Neutrophil (primary cell): Measurements from ENCODE around the gene XXYLT1.

Source experiments
- H3K27ac ChIP-seq: fragments of 200-600 bp; sonication (generic); 2 replicates; pipeline ENCODE4 v1.5.1; 2016; ENCODE audit warnings: mild to moderate bottlenecking, moderate library complexity
- H3K27me3 ChIP-seq: fragments of 200-600 bp; sonication (generic); 2 replicates; pipeline ENCODE4 v1.6.0; 2016; ENCODE audit warnings: mild to moderate bottlenecking
- H3K36me3 ChIP-seq: fragments of 200-600 bp; sonication (generic); 2 replicates; pipeline ENCODE4 v1.5.1; 2017
- H3K4me1 ChIP-seq, 2 experiments: fragments of 200-600 bp in 1 of 2; sonication (generic) in 1 of 2; 1 replicate in 1 of 2; 2 replicates in 1 of 2; pipeline versions ENCODE4 v1.5.1 to v1.6.1; 2013 to 2016; ENCODE audit warnings: low read depth in 1 of 2, low read length in 1 of 2, mild to moderate bottlenecking in 1 of 2, moderate library complexity in 1 of 2; ENCODE audit not compliant: control insufficient read depth in 1 of 2, insufficient read depth in 1 of 2
- H3K4me3 ChIP-seq, 2 experiments: fragments of 200-600 bp in 1 of 2; sonication (generic) in 1 of 2; 1 replicate in 1 of 2; 2 replicates in 1 of 2; pipeline ENCODE4 v1.5.1; 2013 to 2016; ENCODE audit warnings: low read depth in 1 of 2, low read length in 1 of 2, mild to moderate bottlenecking in 1 of 2, moderate library complexity in 1 of 2
- H3K9me3 ChIP-seq: fragments of 200-600 bp; sonication (generic); 2 replicates; pipeline ENCODE4 v1.5.1; 2016
- CTCF ChIP-seq: fragments of 200-600 bp; sonication (generic); IDR thresholded peaks from 2 replicates; pipeline ENCODE4 v1.5.1; 2016; ENCODE audit warnings: antibody characterized with exemption

The XXYLT1 gene

GRCh38 chr3:195068084-195069080, 202.6 kb downstream of the XXYLT1 start:
- no peaks in the 10 kb centered on the region for H3K9me3 ChIP-seq
- H3K36me3 ChIP-seq = no peaks in the 10 kb centered on the region
- no peak overlapping the region for H3K27ac ChIP-seq
- H3K4me1 ChIP-seq = no peaks in the 10 kb centered on the region
- no peak for TF ChIP-seq CTCF
- no peak overlapping the region for H3K4me3 ChIP-seq
- H3K27me3 ChIP-seq = no peaks in the 10 kb centered on the region

- Histone ChIP-seq H3K9me3 (no peaks in the 10 kb centered on the region), H3K36me3 (no peaks in the 10 kb centered on the region), H3K27ac (no peak overlapping the region), H3K4me3 (no peak overlapping the region), H3K4me1 (no peaks in the 10 kb centered on the region), H3K27me3 (no peaks in the 10 kb centered on the region)
- TF ChIP-seq CTCF = no peak
These were observed 204.5 kb downstream of the XXYLT1 start for GRCh38 chr3:195066441-195066841.

- Histone ChIP-seq H3K4me1 (no peaks in the 10 kb centered on the region), H3K9me3 (no peaks in the 10 kb centered on the region), H3K36me3 (no peaks in the 10 kb centered on the region), H3K27me3 (no peaks in the 10 kb centered on the region), H3K27ac (no peak overlapping the region), H3K4me3 (no peak overlapping the region)
- no peak for TF ChIP-seq CTCF
These were observed 205.1 kb downstream of the XXYLT1 start for GRCh38 chr3:195065864-195066185.

- H3K9me3 ChIP-seq = no peaks in the 10 kb centered on the region
- H3K4me1 ChIP-seq = no peaks in the 10 kb centered on the region
- H3K36me3 ChIP-seq = no peaks in the 10 kb centered on the region
- H3K27me3 ChIP-seq = no peaks in the 10 kb centered on the region
- H3K27ac ChIP-seq = no peak overlapping the region
- no peak overlapping the region for H3K4me3 ChIP-seq
- no peak for TF ChIP-seq CTCF
These were observed 205.7 kb downstream of the XXYLT1 start for GRCh38 chr3:195065142-195065863.

GRCh38 chr3:195064300-195064931, 206.5 kb downstream of the XXYLT1 start:
- no peak overlapping the region for H3K4me3 ChIP-seq
- no peak overlapping the region for H3K27ac ChIP-seq
- no peaks in the 10 kb centered on the region for H3K36me3 ChIP-seq
- H3K9me3 ChIP-seq = no peaks in the 10 kb centered on the region
- no peaks in the 10 kb centered on the region for H3K4me1 ChIP-seq
- H3K27me3 ChIP-seq = no peaks in the 10 kb centered on the region
- no peak for TF ChIP-seq CTCF
